ENCODE data around the gene L2HGDH. TPM values are rescaled to one million over a fixed set of nuclear protein-coding genes. Genes with fewer than 3 reads are reported as not detected.

The L2HGDH gene
- total and polyA plus RNA-seq, 10 of the 15 experiments (the other 5 are each of a cell fraction or from before 2014, with no cell fraction given) = 2.6 to 18.3 (median 13.5) TPM

DNA sequence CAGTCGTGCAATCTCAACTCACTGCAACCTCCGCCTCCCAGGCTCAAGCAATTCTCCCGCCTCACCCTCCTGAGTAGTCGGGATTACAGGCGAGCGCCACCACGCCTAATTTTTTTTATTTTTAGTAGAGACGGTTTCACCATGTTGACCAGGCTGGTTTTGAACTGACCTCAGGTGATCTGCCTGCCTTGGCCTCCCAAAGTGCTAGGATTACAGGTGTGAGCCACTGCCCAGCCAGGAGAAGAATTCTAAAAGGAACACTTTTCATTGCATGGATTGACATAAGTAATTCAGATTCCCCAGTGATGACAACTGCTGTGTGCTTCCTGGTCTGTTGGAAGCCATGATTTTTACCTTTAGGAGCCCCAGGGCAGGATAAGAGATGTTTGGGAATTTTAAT, 22.2 kb upstream of the L2HGDH start:
- Histone ChIP-seq H3K4me2 (ENCODE audit: control insufficient read depth, insufficient read depth) (no peak overlapping the region), H3K9me3 (replicated peaks; ENCODE audit: control insufficient read depth, insufficient read depth, low read length) (no peaks in the 10 kb centered on the region), H3K27ac (ENCODE audit: control insufficient read depth, insufficient read depth) (no peak overlapping the region), H4K20me1 (ENCODE audit: control insufficient read depth, insufficient read depth) (no peaks in the 10 kb centered on the region), H3K4me1 (ENCODE audit: control insufficient read depth, insufficient read depth, low read length) (peaks cover 5% of the 10 kb centered on the region), H3K27me3 (replicated peaks in 1 of 2; ENCODE audit: control insufficient read depth in 2 of 2, insufficient read depth in 2 of 2, low read length in 1 of 2) (no peaks in the 10 kb centered on the region), H3K79me2 (ENCODE audit: control insufficient read depth, insufficient read depth, low read length) (no peaks in the 10 kb centered on the region), H3K9ac (ENCODE audit: control insufficient read depth, insufficient read depth, low read length) (no peak overlapping the region), H3K36me3 (ENCODE audit: control insufficient read depth in 2 of 2, insufficient read depth in 2 of 2, low read length in 1 of 2) (peaks cover 2 to 12% of the 10 kb centered on the region in 2 experiments; a peak in 2 of 4 replicates), H3K4me3 (no peak overlapping the region), H2AFZ (ENCODE audit: control insufficient read depth, low read depth, low read length) (no peak overlapping the region)
- DNase-seq (ENCODE audit: low read depth, low spot score) (no peak), FAIRE-seq (no peak), ATAC-seq (no peak)
- CTCF ChIA-PET = interaction anchor here (0.8 kb wide), 1 partner anchor 23 kb away, joined by 3 read pairs; no protein-coding TSS in a partner anchor
- intact Hi-C loops (cut with micrococcal nuclease; ENCODE audit: unreplicated experiment) = no loop called here
- no peak for TF ChIP-seq ZNF207 (IDR thresholded peaks at IDR 0.05; ENCODE audit: borderline replicate concordance)
- no peak for TF ChIP-seq TCF3 (IDR thresholded peaks at IDR 0.05; ENCODE audit: borderline replicate concordance, insufficient read depth, low read depth, low read length)
- TF ChIP-seq NFIC (IDR thresholded peaks at IDR 0.05; ENCODE audit: low read depth, low read length) = no peak
- TF ChIP-seq GATAD2B (conservative IDR thresholded peaks at IDR 0.05; ENCODE audit: low read depth) = no peak
- no peak for TF ChIP-seq EED (IDR thresholded peaks at IDR 0.05; ENCODE audit: low read depth)
- RAD21 ChIA-PET (ENCODE audit: unreplicated experiment) = no interaction called here
- in situ Hi-C loops (cut with MboI) = no loop called here
- WGBS (ENCODE audit: insufficient coverage, insufficient replicate concordance, low lambda C conversion rate, missing lambda C conversion rate) = 97% methylated on average over 8 of the region's 8 CpGs
- SMC1A ChIA-PET (ENCODE audit: uncharacterized antibody, unreplicated experiment) = interaction anchor here (0.9 kb wide), 1 partner anchor 13 kb away, joined by 3 read pairs; no protein-coding TSS in a partner anchor
- POLR2A ChIA-PET = no interaction called here
- BruUV-seq (replicated peaks) = no TSS peak

DNA sequence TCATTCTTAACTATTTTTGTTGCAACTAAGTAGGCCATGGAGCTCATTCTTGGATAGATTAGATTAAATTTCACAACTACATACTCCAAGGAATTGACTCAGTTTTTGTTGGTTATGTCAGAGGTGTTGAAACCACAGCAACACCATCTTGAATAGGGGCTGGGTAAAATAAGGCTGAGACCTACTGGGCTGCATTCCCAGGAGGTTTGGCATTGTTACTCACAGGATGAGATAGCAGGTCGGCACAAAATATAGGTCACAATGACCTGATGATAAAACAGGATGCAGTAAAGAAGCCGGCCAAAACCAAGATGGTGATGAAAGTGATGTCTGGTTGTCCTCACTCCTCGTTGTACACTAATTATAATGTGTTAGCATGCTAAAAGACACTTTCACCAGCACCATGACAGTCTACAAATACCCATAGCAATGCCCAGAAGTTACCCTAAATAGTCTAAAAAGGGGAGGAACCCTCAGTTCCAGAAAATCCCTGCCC, 21.0 kb upstream of the L2HGDH start:
- RAD21 ChIA-PET (ENCODE audit: unreplicated experiment) = interaction anchor here (0.9 kb wide), 1 partner anchor 9 kb away, joined by 5 read pairs; no protein-coding TSS in a partner anchor
- Histone ChIP-seq H3K27me3 (replicated peaks in 1 of 2; ENCODE audit: control insufficient read depth in 2 of 2, insufficient read depth in 2 of 2, low read length in 1 of 2) (no peaks in the 10 kb centered on the region), H4K20me1 (ENCODE audit: control insufficient read depth, insufficient read depth) (no peaks in the 10 kb centered on the region), H3K79me2 (ENCODE audit: control insufficient read depth, insufficient read depth, low read length) (no peaks in the 10 kb centered on the region), H3K9ac (ENCODE audit: control insufficient read depth, insufficient read depth, low read length) (no peak overlapping the region), H2AFZ (ENCODE audit: control insufficient read depth, low read depth, low read length) (no peak overlapping the region), H3K4me1 (ENCODE audit: control insufficient read depth, insufficient read depth, low read length) (peaks cover 5% of the 10 kb centered on the region), H3K36me3 (ENCODE audit: control insufficient read depth in 2 of 2, insufficient read depth in 2 of 2, low read length in 1 of 2) (peaks cover 2 to 13% of the 10 kb centered on the region in 2 experiments; a peak in 2 of 4 replicates), H3K27ac (ENCODE audit: control insufficient read depth, insufficient read depth) (no peak overlapping the region), H3K9me3 (replicated peaks; ENCODE audit: control insufficient read depth, insufficient read depth, low read length) (no peaks in the 10 kb centered on the region), H3K4me3 (no peak overlapping the region), H3K4me2 (ENCODE audit: control insufficient read depth, insufficient read depth) (no peak overlapping the region)
- 47% methylated on average over 3 of the region's 3 CpGs for WGBS (ENCODE audit: insufficient coverage, insufficient replicate concordance, low lambda C conversion rate, missing lambda C conversion rate)
- no peak for FAIRE-seq
- TF ChIP-seq IRF3 (IDR thresholded peaks at IDR 0.05) (no peak), GATAD2B (conservative IDR thresholded peaks at IDR 0.05; ENCODE audit: low read depth) (no peak)
- CTCF ChIA-PET = interaction anchor here (4.7 kb wide), 1 partner anchor 12 kb away, joined by 30 read pairs; no protein-coding TSS in a partner anchor
- no peak for DNase-seq (ENCODE audit: low read depth, low spot score)
- intact Hi-C loops (cut with micrococcal nuclease; ENCODE audit: unreplicated experiment) = no loop called here
- no peak for ATAC-seq
- SMC1A ChIA-PET (ENCODE audit: uncharacterized antibody, unreplicated experiment) = interaction anchor here (0.9 kb wide), 1 partner anchor 12 kb away, joined by 3 read pairs; no protein-coding TSS in a partner anchor
- POLR2A ChIA-PET = no interaction called here
- BruUV-seq (replicated peaks) = no TSS peak
- in situ Hi-C loops (cut with MboI) = no loop called here
